HG02678 (cell line): ENCODE results near the gene DACH1.

Experiments used
- ATAC-seq: cut with Tn5 transposase; IDR thresholded peaks from one replicate; pipeline ENCODE4 v1.9.1; 2021; ENCODE audit warnings: mild to moderate bottlenecking, moderate library complexity; ENCODE audit not compliant: unreplicated experiment

Gene DACH1

DNA sequence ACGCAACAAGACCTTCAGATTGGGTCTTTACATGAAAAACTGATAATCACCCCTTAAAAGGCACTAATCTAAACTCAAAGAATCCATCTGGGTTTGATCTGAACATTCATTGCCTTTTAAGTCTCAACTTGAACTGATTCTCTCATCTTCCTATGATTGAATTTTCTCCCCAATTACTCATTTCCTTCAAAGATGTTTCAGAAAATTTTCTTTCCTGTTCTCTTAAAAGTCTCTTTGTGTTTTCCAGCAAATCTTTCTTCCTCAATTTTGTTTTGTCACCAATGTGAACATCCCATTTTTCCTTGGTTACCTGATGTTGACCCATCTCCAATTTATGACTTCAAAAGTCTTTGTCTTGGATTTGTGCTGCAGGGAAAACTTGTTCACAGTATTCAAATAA, 234.3 kb downstream of the DACH1 start:
- ATAC-seq: no peak

- no peak for ATAC-seq
These were observed 234.8 kb downstream of the DACH1 start for GRCh38 chr13:71632206-71632605.

DNA sequence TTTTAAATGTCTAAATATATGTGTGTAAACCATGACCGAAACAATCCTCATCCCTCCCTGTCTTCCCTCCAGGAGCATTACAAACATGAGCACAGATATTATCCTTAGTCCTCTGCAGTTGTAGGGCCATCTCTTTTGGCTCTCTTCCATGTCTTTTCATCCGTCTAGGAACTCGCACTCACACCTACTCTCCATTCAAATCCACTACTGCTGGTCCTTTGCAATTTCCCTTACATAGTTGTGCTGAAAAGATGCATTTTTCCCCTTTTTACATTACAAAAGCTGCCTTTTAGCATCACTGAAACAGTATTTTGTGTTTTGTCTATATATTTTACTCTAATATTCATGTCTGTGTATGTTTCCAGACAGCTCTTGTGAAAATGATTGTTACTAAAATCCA, 237.8 kb downstream of the DACH1 start:
- ATAC-seq: no peak

DNA sequence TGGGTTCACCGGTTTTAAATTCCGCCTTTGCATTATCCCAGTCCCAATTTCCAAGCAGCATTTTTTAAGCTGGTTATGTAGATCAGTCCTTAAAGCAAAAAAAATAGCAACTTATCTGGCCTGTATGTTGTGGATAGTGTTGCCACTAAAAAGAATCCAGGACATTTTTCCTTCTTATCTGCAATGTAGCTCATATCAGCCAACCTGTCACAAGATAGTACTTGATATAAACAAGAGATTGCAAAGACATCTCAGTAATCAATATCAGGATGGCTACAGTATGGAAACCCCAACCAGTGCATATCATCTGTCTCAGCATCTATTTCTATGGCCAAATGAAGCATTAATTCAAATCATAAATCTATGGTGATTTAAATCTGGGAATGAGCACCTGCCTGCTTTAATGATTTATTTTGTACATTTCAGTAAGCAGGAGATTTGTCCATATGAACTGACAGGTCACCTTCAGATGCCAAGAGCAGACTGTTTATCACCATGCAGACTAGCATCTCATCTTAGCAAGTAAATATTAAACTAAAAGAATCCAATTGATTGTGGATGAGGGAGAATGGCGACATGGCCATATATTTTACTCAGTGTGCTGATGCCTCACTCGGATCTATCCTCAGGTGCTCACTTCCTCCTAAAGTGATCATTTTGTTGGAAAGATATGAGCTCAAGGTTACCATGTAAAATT, 240.4 kb downstream of the DACH1 start:
- ATAC-seq: no peak

- ATAC-seq: no peak
These were observed 241.3 kb downstream of the DACH1 start for GRCh38 chr13:71625694-71626093.

DNA sequence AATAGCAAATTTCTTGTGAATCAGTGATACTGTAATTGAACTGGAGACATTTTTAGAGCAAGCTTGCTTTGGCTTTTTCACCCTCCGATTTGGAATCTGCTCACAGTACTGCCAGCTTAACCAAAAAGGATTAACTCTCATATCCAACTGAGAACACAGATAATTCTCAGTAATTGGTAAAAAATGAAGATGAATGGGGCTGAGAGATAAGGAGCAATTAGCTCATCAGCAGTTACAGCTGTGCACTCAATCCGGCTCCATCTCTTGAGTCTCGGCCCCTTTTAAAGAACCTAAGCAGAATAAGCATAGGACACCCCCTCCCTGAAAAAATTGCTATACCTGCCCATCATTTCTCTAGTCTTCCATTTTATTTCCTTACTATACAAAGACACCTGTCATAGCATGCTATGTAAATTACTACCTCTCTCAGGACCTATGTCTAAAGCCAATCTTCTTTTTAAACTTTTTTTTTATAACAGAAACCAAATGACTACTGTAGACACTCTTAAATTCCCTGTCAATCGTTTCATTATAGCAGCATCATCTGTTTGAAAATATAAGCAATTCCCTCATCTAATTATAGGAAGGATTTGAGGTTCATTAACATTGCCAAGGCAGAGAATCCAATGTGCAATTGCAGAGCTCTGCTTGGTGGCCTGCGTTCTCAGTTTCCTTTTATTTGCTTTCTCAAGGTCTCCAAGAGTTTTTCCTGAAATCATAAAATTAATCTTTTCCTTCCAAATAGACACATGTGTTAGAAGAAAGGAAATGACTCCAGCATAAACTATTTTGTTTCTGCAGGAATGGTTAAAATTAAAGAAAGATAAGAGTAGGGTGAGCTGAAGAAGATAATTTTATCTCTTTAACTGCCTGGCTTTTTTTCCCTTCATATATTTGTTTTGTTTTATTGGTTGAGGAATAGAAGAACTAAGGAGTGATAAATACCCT, 242.1 kb downstream of the DACH1 start:
- no peak for ATAC-seq

- no peak for ATAC-seq
These were observed 245.6 kb downstream of the DACH1 start for GRCh38 chr13:71621174-71622124.

DNA sequence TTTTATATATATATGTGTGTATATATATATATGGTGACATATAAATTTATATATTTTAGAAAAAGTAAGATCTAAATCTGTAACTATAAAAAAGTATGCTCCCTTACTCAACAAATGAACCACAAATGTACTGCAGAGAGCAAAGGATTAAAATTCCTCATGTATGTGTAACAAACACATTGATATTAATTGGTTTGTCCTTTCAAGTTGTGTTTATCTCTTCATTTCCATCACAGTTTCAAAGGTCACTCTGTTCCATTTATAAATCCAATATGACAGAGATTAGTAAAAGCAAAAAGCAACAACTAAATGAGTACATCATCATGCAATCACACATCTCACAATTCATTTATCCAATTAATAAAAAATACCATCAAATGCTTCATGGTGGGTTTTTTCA, 247.9 kb downstream of the DACH1 start:
- no peak for ATAC-seq

GRCh38 chr13:71618159-71618558, 248.8 kb downstream of the DACH1 start:
- no peak for ATAC-seq

- ATAC-seq: no peak
These were observed 249.7 kb downstream of the DACH1 start for GRCh38 chr13:71617265-71617664.

GRCh38 chr13:71613066-71613745, 253.8 kb downstream of the DACH1 start:
- ATAC-seq: no peak

- no peak for ATAC-seq
These were observed 255.7 kb downstream of the DACH1 start for GRCh38 chr13:71611292-71611691.

DNA sequence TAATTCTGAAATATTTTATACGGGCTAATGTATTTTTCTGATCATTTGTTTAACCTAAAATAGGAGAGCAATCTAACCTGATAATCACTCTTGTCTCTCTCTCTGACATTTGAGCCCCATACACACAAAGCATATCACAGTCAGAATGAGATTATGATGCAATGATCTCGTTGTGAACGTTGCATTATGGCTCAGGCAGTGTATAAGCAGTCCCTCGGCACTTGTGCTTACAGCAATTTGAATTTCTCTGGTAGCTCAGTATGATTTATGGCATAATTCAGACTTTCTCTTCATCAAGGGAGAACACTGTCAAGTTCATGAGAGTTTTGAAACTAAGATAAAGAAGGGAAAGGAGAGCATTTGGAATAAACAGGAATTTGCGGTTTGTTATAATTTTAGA, 256.1 kb downstream of the DACH1 start:
- no peak for ATAC-seq

- no peak for ATAC-seq
These were observed 257.7 kb downstream of the DACH1 start for GRCh38 chr13:71609271-71609670.

DNA sequence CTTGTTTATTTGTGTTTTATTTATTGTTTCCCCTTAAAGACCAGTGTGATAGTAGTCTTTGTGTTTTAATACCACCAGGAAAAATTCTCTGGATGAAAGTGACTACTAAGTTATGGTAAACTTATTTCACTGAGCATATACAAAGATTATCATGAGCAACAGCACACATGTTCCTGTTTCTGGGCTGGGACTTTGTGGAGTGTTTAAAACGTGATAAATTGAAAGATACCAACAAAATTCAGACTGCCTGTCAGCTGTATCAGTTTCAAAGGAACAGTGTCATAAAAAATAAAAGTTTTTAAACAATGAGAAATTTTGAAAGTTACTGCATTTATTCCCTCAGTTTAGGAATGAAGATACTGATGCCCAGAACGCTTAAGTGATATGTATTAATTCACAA, 259.4 kb downstream of the DACH1 start:
- ATAC-seq: no peak

DNA sequence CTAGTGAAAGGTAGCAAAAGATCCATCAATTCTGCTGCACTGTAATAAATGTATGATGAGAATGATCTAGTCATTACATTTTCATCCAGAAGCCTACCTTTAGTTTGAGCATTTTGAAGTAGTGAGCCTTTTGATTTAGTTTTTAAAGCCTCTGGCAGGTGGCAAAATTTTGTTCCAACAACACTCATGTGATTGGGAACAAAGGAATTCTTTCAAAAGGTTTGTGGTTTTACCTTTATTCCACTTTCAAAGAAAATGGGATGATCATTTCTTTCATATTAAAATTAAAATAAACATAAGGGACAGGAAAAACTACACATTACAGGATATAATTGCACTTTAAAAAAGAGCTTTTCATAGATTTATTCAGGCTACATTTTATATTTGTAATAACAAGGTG, 260.2 kb downstream of the DACH1 start:
- ATAC-seq: no peak

DNA sequence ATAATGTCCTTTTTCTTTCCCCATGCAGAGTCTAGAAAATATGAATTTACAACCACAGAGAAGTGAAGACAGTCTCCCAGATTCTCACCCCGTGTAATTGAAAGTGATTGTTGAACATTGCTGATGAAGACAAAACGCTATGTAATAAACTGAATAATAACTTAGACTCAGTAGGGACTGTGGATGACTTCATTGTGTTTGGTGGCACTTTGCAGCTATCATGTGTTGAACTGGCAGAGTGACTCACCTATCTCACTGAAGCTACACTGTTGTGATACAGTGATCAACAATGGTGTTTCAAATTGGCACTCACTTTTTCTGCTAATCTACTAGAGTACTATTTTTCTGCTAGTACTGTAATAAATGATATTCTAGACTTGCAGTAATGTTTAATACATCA, 261.3 kb downstream of the DACH1 start:
- no peak for ATAC-seq

GRCh38 chr13:71603255-71603654, 263.7 kb downstream of the DACH1 start:
- no peak for ATAC-seq

- no peak for ATAC-seq
These were observed 264.7 kb downstream of the DACH1 start for GRCh38 chr13:71602344-71602743.

GRCh38 chr13:71597150-71597549, 269.9 kb downstream of the DACH1 start:
- no peak for ATAC-seq

GRCh38 chr13:71596116-71596515, 270.9 kb downstream of the DACH1 start:
- no peak for ATAC-seq
